K562 (cell line): ENCODE measurements around the gene CSF3. TPM values are rescaled to one million over a fixed set of nuclear protein-coding genes. Genes with fewer than 3 reads are reported as not detected.

Experiments used
- AFF4 ChIP-seq: sonication (generic); formaldehyde crosslinking; IDR thresholded peaks from 2 replicates; pipeline ENCODE4 v1.8.0; 2023; ENCODE audit warnings: mild to moderate bottlenecking, missing genetic modification reagents
- BRD9 ChIP-seq: fragments of 450-650 bp; IDR thresholded peaks from 2 replicates; pipeline ENCODE4 v1.6.1; 2018; ENCODE audit warnings: low read depth; ENCODE audit not compliant: partially characterized antibody
- CBX5 ChIP-seq: IDR thresholded peaks from 2 replicates; pipeline ENCODE4 v1.6.1; 2014; ENCODE audit warnings: low read depth, borderline replicate concordance
- CEBPG ChIP-seq, 3 experiments: fragments of 200-800 bp in 1 of 3; sonication (Bioruptor generic) in 1 of 3; sonication (generic) in 1 of 3; formaldehyde crosslinking in 1 of 3; IDR thresholded peaks in 2 of 3; conservative IDR thresholded peaks in 1 of 3; 2 replicates each; pipeline versions ENCODE4 v1.6.1 to v1.8.0; 2016 to 2022; ENCODE audit warnings: missing compliant biosample characterization in 2 of 3, missing genetic modification characterization in 2 of 3, mild to moderate bottlenecking in 1 of 3, missing genetic modification reagents in 1 of 3
- CREBBP ChIP-seq: IDR thresholded peaks from one replicate; pipeline ENCODE4 v1.6.1; 2012; ENCODE audit warnings: low read depth, mild to moderate bottlenecking, control low read depth, inconsistent platforms, low read length
- ELF2 ChIP-seq: fragments of 250-450 bp; sonication (Bioruptor Pico); IDR thresholded peaks from 2 replicates; pipeline ENCODE4 v1.5.0; 2021; ENCODE audit warnings: mild to moderate bottlenecking
- FOXK2 ChIP-seq, 2 experiments: fragments of 450-650 bp; IDR thresholded peaks in 1 of 2; conservative IDR thresholded peaks in 1 of 2; 2 replicates each; pipeline ENCODE4 v1.6.1; 2016; ENCODE audit warnings: low read depth in 2 of 2, mild to moderate bottlenecking in 1 of 2
- HDAC2 ChIP-seq: fragments of 450-650 bp; IDR thresholded peaks from 2 replicates; pipeline ENCODE4 v1.6.1; 2016; ENCODE audit warnings: mild to moderate bottlenecking
- PRPF4 ChIP-seq: fragments of 200-400 bp; formaldehyde crosslinking; IDR thresholded peaks from one replicate; pipeline ENCODE4 v1.6.1; 2017; ENCODE audit warnings: low read length, low read depth, mild to moderate bottlenecking; ENCODE audit not compliant: insufficient read depth, poor library complexity, severe bottlenecking
- PTBP1 ChIP-seq: fragments of 200-400 bp; formaldehyde crosslinking; IDR thresholded peaks from 2 replicates; pipeline ENCODE4 v1.6.1; 2017; ENCODE audit warnings: low read depth, low read length
- PURB ChIP-seq: sonication (generic); formaldehyde crosslinking; IDR thresholded peaks from 2 replicates; pipeline ENCODE4 v1.9.0; 2021; ENCODE audit warnings: low read depth, mild to moderate bottlenecking, missing genetic modification reagents
- SIX5 ChIP-seq, 2 experiments: IDR thresholded peaks; 2 replicates each; pipeline ENCODE4 v1.6.1; 2011; ENCODE audit warnings: low read length in 2 of 2, borderline replicate concordance in 1 of 2, low read depth in 1 of 2, mild to moderate bottlenecking in 1 of 2, moderate library complexity in 1 of 2; ENCODE audit not compliant: insufficient read depth in 1 of 2
- TBL1XR1 ChIP-seq, 2 experiments: IDR thresholded peaks; 2 replicates each; pipeline ENCODE4 v1.6.1; 2012; ENCODE audit warnings: improper control_type of control experiment in 2 of 2, low read length in 2 of 2, mild to moderate bottlenecking in 1 of 2
- TCF3 ChIP-seq: sonication (generic); formaldehyde crosslinking; IDR thresholded peaks from 2 replicates; pipeline ENCODE4 v1.4.0; 2020; ENCODE audit warnings: mild to moderate bottlenecking, missing genetic modification reagents
- ZC3H8 ChIP-seq: fragments of 450-650 bp; IDR thresholded peaks from 2 replicates; pipeline ENCODE4 v1.6.1; 2017
- ZNF124 ChIP-seq: sonication (generic); formaldehyde crosslinking; IDR thresholded peaks from 2 replicates; pipeline ENCODE4 v1.8.1; 2022; ENCODE audit warnings: missing genetic modification reagents
- ZNF184 ChIP-seq: sonication (generic); formaldehyde crosslinking; IDR thresholded peaks from 2 replicates; pipeline ENCODE4 v1.5.0; 2020; ENCODE audit warnings: missing genetic modification reagents
- ZNF507 ChIP-seq: conservative IDR thresholded peaks from 2 replicates; pipeline ENCODE4 v1.6.1; 2017; ENCODE audit warnings: missing genetic modification characterization, missing compliant biosample characterization
- ZNF589 ChIP-seq: fragments of 200-800 bp; sonication (Bioruptor generic); IDR thresholded peaks from 2 replicates; pipeline ENCODE4 v1.6.1; 2016; ENCODE audit warnings: low read depth, missing genetic modification characterization, missing compliant biosample characterization
- ZNF830 ChIP-seq: fragments of 250-450 bp; sonication (Bioruptor Pico); IDR thresholded peaks from 2 replicates; pipeline ENCODE4 v1.5.0; 2021; ENCODE audit warnings: mild to moderate bottlenecking
- polyA plus RNA-seq, 8 experiments: library from polyadenylated mRNA; depleted of rRNA in 4 of 8; stranded (reverse) in 5 of 8; unstranded in 3 of 8; fragments of >200 nt; fragmentation: Nextera tagmentation in 2 of 8; fragmentation: Illumina TruSeq in 1 of 8; extraction: Ambion mirVana in 2 of 8; extraction: Trizol in 1 of 8; gene quantifications; 2 replicates each; pipeline versions ENCODE4 v1.2.1 to v1.2.3, GENCODE V29; 2011 to 2014; ENCODE audit warnings: inconsistent platforms in 1 of 8, missing spikeins in 1 of 8
- total RNA-seq, 7 experiments: library from RNA; depleted of rRNA in 6 of 7; stranded (reverse); fragments of >200 nt in 6 of 7; fragmentation: Illumina TruSeq in 2 of 7; extraction: Trizol in 2 of 7; gene quantifications; 2 replicates each; pipeline versions ENCODE4 v1.2.1 to v1.2.3, GENCODE V29; 2011 to 2021; ENCODE audit warnings: low replicate concordance in 1 of 7
- TF ChIP-seq, protein P1 (sequence below): fragments of 250-450 bp; sonication (Bioruptor Pico); IDR thresholded peaks from 2 replicates; pipeline ENCODE4 v1.9.0; 2021; ENCODE audit warnings: mild to moderate bottlenecking, inconsistent platforms
- TF ChIP-seq, protein P2 (sequence below), 2 experiments: fragments of 200-800 bp in 1 of 2; sonication (Bioruptor generic) in 1 of 2; sonication (generic) in 1 of 2; formaldehyde crosslinking in 1 of 2; IDR thresholded peaks in 1 of 2; conservative IDR thresholded peaks in 1 of 2; 2 replicates each; pipeline versions ENCODE4 v1.5.0 to v1.6.1; 2016 to 2020; ENCODE audit warnings: missing compliant biosample characterization in 1 of 2, missing genetic modification characterization in 1 of 2, missing genetic modification reagents in 1 of 2

The CSF3 gene
- total and polyA plus RNA-seq, 9 of the 15 experiments (the other 6 are each of a cell fraction or from before 2014, with no cell fraction given) = 0.19 TPM; not detected in 8

DNA sequence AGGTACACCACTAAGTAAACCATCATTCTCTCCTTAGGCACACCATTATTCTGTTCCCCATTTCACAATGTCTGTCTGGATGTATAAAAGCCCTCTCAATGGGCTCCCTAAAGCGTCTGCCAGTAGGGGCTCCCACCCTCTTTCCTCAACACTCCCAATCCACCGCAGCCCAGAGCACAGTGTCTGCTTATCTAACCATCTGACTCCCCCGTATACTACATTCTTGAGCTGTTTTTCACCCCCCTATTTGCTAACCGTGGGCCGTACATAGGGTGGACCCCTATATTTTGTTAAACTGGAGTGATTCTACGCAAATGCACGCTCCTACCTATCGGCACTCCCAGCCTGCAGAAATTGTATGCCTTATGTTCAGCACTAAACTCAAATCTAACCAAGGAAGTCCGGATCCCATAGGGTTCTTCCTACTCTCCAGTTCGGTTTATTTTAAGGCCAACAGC, 35.3 kb upstream of the CSF3 start (continued):
- no peak for TF ChIP-seq CEBPG (CRISPR knock-in tag; IDR thresholded peaks at IDR 0.05)
- no peak for TF ChIP-seq CEBPG (tag; conservative IDR thresholded peaks at IDR 0.05 in 1 of 2, IDR thresholded peaks at IDR 0.05 in 1 of 2)
- no peak for TF ChIP-seq SIX5 (IDR thresholded peaks at IDR 0.05; ENCODE audit: borderline replicate concordance in 1 of 2, insufficient read depth in 1 of 2, low read depth in 1 of 2, low read length in 2 of 2)
- TF ChIP-seq, protein P1, sequence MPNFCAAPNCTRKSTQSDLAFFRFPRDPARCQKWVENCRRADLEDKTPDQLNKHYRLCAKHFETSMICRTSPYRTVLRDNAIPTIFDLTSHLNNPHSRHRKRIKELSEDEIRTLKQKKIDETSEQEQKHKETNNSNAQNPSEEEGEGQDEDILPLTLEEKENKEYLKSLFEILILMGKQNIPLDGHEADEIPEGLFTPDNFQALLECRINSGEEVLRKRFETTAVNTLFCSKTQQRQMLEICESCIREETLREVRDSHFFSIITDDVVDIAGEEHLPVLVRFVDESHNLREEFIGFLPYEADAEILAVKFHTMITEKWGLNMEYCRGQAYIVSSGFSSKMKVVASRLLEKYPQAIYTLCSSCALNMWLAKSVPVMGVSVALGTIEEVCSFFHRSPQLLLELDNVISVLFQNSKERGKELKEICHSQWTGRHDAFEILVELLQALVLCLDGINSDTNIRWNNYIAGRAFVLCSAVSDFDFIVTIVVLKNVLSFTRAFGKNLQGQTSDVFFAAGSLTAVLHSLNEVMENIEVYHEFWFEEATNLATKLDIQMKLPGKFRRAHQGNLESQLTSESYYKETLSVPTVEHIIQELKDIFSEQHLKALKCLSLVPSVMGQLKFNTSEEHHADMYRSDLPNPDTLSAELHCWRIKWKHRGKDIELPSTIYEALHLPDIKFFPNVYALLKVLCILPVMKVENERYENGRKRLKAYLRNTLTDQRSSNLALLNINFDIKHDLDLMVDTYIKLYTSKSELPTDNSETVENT = no peak
- TF ChIP-seq CBX5 = no peak
- TF ChIP-seq CREBBP = no peak
- TF ChIP-seq, protein P2, sequence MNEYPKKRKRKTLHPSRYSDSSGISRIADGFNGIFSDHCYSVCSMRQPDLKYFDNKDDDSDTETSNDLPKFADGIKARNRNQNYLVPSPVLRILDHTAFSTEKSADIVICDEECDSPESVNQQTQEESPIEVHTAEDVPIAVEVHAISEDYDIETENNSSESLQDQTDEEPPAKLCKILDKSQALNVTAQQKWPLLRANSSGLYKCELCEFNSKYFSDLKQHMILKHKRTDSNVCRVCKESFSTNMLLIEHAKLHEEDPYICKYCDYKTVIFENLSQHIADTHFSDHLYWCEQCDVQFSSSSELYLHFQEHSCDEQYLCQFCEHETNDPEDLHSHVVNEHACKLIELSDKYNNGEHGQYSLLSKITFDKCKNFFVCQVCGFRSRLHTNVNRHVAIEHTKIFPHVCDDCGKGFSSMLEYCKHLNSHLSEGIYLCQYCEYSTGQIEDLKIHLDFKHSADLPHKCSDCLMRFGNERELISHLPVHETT (CRISPR knock-in tag; conservative IDR thresholded peaks at IDR 0.05 in 1 of 2, IDR thresholded peaks at IDR 0.05 in 1 of 2) = no peak; a peak in 1 of 4 replicates
- TF ChIP-seq HDAC2 = peak; percentile 64
- TF ChIP-seq FOXK2 (conservative IDR thresholded peaks at IDR 0.05 in 1 of 2, IDR thresholded peaks at IDR 0.05 in 1 of 2; ENCODE audit: low read depth in 2 of 2) = peak in 1 of 2 experiments; percentile 68; a peak in 2 of 4 replicates
- no peak for TF ChIP-seq ZNF830 (CRISPR knock-in tag)
- no peak for TF ChIP-seq ZNF184 (CRISPR knock-in tag)
- TF ChIP-seq ZNF124 = no peak
- no peak for TF ChIP-seq AFF4 (CRISPR knock-in tag)
- TF ChIP-seq PURB (CRISPR knock-in tag) = no peak
- no peak for TF ChIP-seq PRPF4
- no peak for TF ChIP-seq TCF3 (CRISPR knock-in tag)
- TF ChIP-seq ZNF589 (CRISPR knock-in tag) = no peak
- TF ChIP-seq ELF2 (CRISPR knock-in tag) = no peak
- no peak for TF ChIP-seq TBL1XR1 (IDR thresholded peaks at IDR 0.05; ENCODE audit: low read length in 2 of 2)
- TF ChIP-seq ZNF507 (tag) = no peak
- no peak for TF ChIP-seq BRD9
- no peak for TF ChIP-seq PTBP1
- no peak for TF ChIP-seq ZC3H8
